Epithelial cell of esophagus (primary cell): ENCODE results near the gene PPP3CB.

Source experiments
- DNase-seq: peaks from one replicate; pipeline ENCODE4 v3.0.0; 2010; ENCODE audit warnings: low read depth
- H3K4me3 ChIP-seq: 2 replicates; pipeline ENCODE4 v1.5.1; 2011; ENCODE audit warnings: mild to moderate bottlenecking, low read length, control low read depth
- TF ChIP-seq, protein P1 (sequence below): IDR thresholded peaks from 2 replicates; pipeline ENCODE4 v1.5.1; 2011; ENCODE audit warnings: low read depth, mild to moderate bottlenecking, low read length, control low read depth, inconsistent platforms; ENCODE audit not compliant: insufficient read depth; ENCODE audit errors: missing control alignments

PPP3CB gene

GRCh38 chr10:73410897-73411296, 84.9 kb downstream of the PPP3CB start:
- TF ChIP-seq, protein P1, sequence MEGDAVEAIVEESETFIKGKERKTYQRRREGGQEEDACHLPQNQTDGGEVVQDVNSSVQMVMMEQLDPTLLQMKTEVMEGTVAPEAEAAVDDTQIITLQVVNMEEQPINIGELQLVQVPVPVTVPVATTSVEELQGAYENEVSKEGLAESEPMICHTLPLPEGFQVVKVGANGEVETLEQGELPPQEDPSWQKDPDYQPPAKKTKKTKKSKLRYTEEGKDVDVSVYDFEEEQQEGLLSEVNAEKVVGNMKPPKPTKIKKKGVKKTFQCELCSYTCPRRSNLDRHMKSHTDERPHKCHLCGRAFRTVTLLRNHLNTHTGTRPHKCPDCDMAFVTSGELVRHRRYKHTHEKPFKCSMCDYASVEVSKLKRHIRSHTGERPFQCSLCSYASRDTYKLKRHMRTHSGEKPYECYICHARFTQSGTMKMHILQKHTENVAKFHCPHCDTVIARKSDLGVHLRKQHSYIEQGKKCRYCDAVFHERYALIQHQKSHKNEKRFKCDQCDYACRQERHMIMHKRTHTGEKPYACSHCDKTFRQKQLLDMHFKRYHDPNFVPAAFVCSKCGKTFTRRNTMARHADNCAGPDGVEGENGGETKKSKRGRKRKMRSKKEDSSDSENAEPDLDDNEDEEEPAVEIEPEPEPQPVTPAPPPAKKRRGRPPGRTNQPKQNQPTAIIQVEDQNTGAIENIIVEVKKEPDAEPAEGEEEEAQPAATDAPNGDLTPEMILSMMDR, result no peak
- H3K4me3 ChIP-seq, result no peak overlapping the region
- no peak for DNase-seq

GRCh38 chr10:73408978-73409521, 86.8 kb downstream of the PPP3CB start:
- DNase-seq, result no peak
- no peak overlapping the region for H3K4me3 ChIP-seq
- TF ChIP-seq, protein P1, result no peak

DNA sequence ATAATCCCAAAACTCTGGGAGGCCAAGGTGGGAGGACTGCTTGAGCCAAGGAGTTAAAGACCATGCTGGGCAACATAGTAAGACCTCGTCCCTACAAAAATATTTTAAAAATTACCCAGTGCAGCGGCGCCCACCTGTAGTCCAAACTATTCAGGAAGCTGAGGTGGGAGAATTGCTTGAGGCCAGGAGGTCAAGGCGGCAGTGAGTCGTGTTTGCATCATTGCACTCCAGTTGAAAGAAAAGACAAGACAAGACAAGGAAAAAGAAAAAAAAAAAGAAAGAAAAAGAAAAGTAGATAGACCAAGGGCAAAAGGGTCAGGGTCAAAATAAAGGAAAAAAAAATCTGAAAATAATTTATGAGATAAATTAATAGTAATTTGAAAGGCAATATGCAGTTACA, 87.8 kb downstream of the PPP3CB start:
- no peak overlapping the region for H3K4me3 ChIP-seq
- TF ChIP-seq, protein P1, result no peak
- no peak for DNase-seq

DNA sequence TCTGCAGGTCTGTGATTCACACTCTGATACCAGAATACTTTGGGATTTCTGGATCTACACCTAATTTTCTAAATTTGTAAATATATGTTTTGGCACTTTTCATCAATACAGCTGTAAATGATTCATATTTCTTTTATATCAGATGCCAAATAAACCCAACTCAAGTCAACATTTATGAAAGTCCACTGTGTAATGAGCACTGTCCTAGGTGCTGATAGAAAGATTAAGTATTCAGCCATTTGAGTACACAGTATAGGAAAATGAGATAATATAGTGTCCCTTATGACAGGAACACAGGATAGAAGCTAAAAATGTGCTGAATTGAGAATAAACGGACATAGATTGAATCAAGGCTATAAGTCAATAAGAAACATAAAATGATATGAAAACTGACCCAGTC, 88.3 kb downstream of the PPP3CB start:
- DNase-seq, result no peak
- TF ChIP-seq, protein P1, result no peak
- no peak overlapping the region for H3K4me3 ChIP-seq

- DNase-seq, result no peak
- TF ChIP-seq, protein P1, result no peak
- no peak overlapping the region for H3K4me3 ChIP-seq
Observed at GRCh38 chr10:73406846-73407245, 89.0 kb downstream of the PPP3CB start.

DNA sequence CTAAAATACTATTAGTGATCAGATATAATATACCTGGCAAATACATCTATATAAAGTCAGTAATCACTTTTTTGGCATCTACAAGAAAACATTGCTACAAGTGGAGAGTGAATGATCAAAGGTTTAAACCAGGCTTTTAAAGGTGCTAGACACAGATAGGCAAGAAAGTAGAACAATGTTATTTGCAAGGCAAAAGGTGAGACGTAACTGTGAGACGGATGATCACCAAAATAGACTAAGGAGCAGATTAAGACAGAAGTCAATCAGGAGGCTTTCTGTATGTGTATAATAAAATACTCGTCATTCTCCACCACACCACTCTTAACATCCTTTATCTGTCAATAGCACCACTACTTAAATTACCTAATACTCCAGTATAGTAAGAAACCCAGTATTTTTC, 90.3 kb downstream of the PPP3CB start:
- TF ChIP-seq, protein P1, result no peak
- no peak overlapping the region for H3K4me3 ChIP-seq
- no peak for DNase-seq

GRCh38 chr10:73404690-73405089, 91.1 kb downstream of the PPP3CB start:
- no peak overlapping the region for H3K4me3 ChIP-seq
- DNase-seq, result no peak
- TF ChIP-seq, protein P1, result no peak
